Endodermal cell (in vitro differentiated cells): ENCODE measurements around the gene DLG2. TPM values are rescaled to one million over a fixed set of nuclear protein-coding genes. Genes with fewer than 3 reads are reported as not detected.
A peak's percentile ranks its signal among the peaks of the same experiment; 100 is the strongest.

Experiments used
- DNase-seq: peaks from one replicate; pipeline ENCODE4 v3.0.0-alpha.2; 2017
- H3K27ac ChIP-seq: 2 replicates; pipeline ENCODE4 v1.5.1; 2013; ENCODE audit warnings: mild to moderate bottlenecking, low read depth, low read length, moderate library complexity
- H3K27me3 ChIP-seq: 2 replicates; pipeline ENCODE4 v1.6.1; 2013; ENCODE audit warnings: mild to moderate bottlenecking, low read length, moderate library complexity; ENCODE audit not compliant: insufficient read depth, control insufficient read depth, poor library complexity, severe bottlenecking
- H3K36me3 ChIP-seq: 2 replicates; pipeline ENCODE4 v1.7.0; 2013; ENCODE audit warnings: mild to moderate bottlenecking, low read length, moderate library complexity; ENCODE audit not compliant: control insufficient read depth, insufficient read depth
- H3K4me1 ChIP-seq: one replicate; pipeline ENCODE4 v1.7.0; 2013; ENCODE audit warnings: low read length; ENCODE audit not compliant: control insufficient read depth, insufficient read depth
- H3K4me3 ChIP-seq: 2 replicates; pipeline ENCODE4 v1.5.1; 2013; ENCODE audit warnings: mild to moderate bottlenecking, low read length, moderate library complexity
- H3K9ac ChIP-seq: 2 replicates; pipeline ENCODE4 v1.6.1; 2013; ENCODE audit warnings: mild to moderate bottlenecking, low read length, moderate library complexity; ENCODE audit not compliant: poor library complexity, severe bottlenecking; ENCODE audit errors: extremely low read depth
- H3K9me3 ChIP-seq: 2 replicates; pipeline ENCODE4 v1.6.1; 2013; ENCODE audit warnings: mild to moderate bottlenecking, low read length, moderate library complexity; ENCODE audit not compliant: control insufficient read depth
- H3K27ac Mint-ChIP-seq: 2 replicates; pipeline ENCODE4 v1.8.0; 2020; ENCODE audit warnings: mixed read lengths
- H3K27me3 Mint-ChIP-seq: 2 replicates; pipeline ENCODE4 v1.8.0; 2021; ENCODE audit warnings: mild to moderate bottlenecking, mixed read lengths; ENCODE audit not compliant: insufficient read depth
- H3K36me3 Mint-ChIP-seq: 2 replicates; pipeline ENCODE4 v1.8.0; 2020; ENCODE audit warnings: low read depth, mixed read lengths
- H3K4me1 Mint-ChIP-seq: 2 replicates; pipeline ENCODE4 v1.8.0; 2020; ENCODE audit warnings: mixed read lengths
- H3K4me3 Mint-ChIP-seq: 2 replicates; pipeline ENCODE4 v1.8.0; 2020; ENCODE audit warnings: mild to moderate bottlenecking, moderate library complexity, mixed read lengths
- H3K9me3 Mint-ChIP-seq: 2 replicates; pipeline ENCODE4 v1.8.0; 2020; ENCODE audit warnings: mild to moderate bottlenecking, mixed read lengths
- CTCF ChIP-seq: fragments of 200-600 bp; sonication (generic); conservative IDR thresholded peaks from 2 replicates; pipeline ENCODE4 v1.5.0; 2021; ENCODE audit warnings: antibody characterized with exemption, mild to moderate bottlenecking
- WGBS, 2 experiments: methylation state at CpG; one replicate each; pipeline versions ENCODE4 v1.1.5 to v1.1.7; 2013; ENCODE audit warnings: missing lambda C conversion rate in 2 of 2, mixed read lengths in 1 of 2; ENCODE audit not compliant: insufficient coverage in 1 of 2, insufficient read length in 1 of 2; 5-methylcytosine and 5-hydroxymethylcytosine counted together
- total RNA-seq, 2 donors: library from RNA; stranded (reverse); fragmentation: NEBNext Ultra II Directional in 1 of 2; extraction: Animal tissue kit (Norgen Biotek cat#: 25700) in 1 of 2; gene quantifications; 2 replicates in 1 of 2; 3 replicates in 1 of 2; pipeline ENCODE4 v1.2.1, GENCODE V29; 2021

Gene DLG2
- total RNA-seq, 2 donors from 2014 or later: 9.6 to 10.6 TPM

GRCh38 chr11:83711106-83711527, 1916.0 kb downstream of the DLG2 start:
- no peaks in the 10 kb centered on the region for H3K36me3 Mint-ChIP-seq
- peaks cover under 1% of the 10 kb centered on the region for H3K36me3 ChIP-seq
- H3K9ac ChIP-seq: no peak overlapping the region
- peaks cover 21% of the 10 kb centered on the region for H3K4me1 ChIP-seq
- WGBS, 2 experiments: 89 to 91% methylated on average over 5 of the region's 5 CpGs
- TF ChIP-seq CTCF: peak; percentile 63
- H3K27ac ChIP-seq: no peak overlapping the region
- H3K4me3 ChIP-seq: no peak overlapping the region
- H3K27ac Mint-ChIP-seq: no peak overlapping the region
- H3K4me1 Mint-ChIP-seq: peaks cover 24% of the 10 kb centered on the region
- H3K27me3 Mint-ChIP-seq: no peaks in the 10 kb centered on the region
- H3K9me3 Mint-ChIP-seq: no peaks in the 10 kb centered on the region
- H3K4me3 Mint-ChIP-seq: no peak overlapping the region
- H3K9me3 ChIP-seq: no peaks in the 10 kb centered on the region
- no peaks in the 10 kb centered on the region for H3K27me3 ChIP-seq
- no peak for DNase-seq

- Mint-ChIP-seq H3K36me3 (no peaks in the 10 kb centered on the region), H3K9me3 (no peaks in the 10 kb centered on the region), H3K4me3 (no peak overlapping the region), H3K27ac (no peak overlapping the region), H3K4me1 (peaks cover 24% of the 10 kb centered on the region), H3K27me3 (no peaks in the 10 kb centered on the region)
- no peak for DNase-seq
- Histone ChIP-seq H3K27me3 (no peaks in the 10 kb centered on the region), H3K4me1 (peaks cover 21% of the 10 kb centered on the region), H3K9ac (no peak overlapping the region), H3K9me3 (no peaks in the 10 kb centered on the region), H3K4me3 (no peak overlapping the region), H3K27ac (no peak overlapping the region), H3K36me3 (no peaks in the 10 kb centered on the region)
- no peak for TF ChIP-seq CTCF
These were observed 1917.7 kb downstream of the DLG2 start for GRCh38 chr11:83709434-83709833.

GRCh38 chr11:83706566-83706965, 1920.6 kb downstream of the DLG2 start:
- H3K9me3 ChIP-seq: no peaks in the 10 kb centered on the region
- no peaks in the 10 kb centered on the region for H3K9me3 Mint-ChIP-seq
- no peak overlapping the region for H3K9ac ChIP-seq
- no peaks in the 10 kb centered on the region for H3K27me3 ChIP-seq
- no peak overlapping the region for H3K27ac ChIP-seq
- H3K36me3 ChIP-seq: no peaks in the 10 kb centered on the region
- WGBS, 2 experiments: 83 to 97% methylated on average over 5 to 6 of the region's 6 CpGs
- H3K4me1 ChIP-seq: peaks cover 15% of the 10 kb centered on the region
- TF ChIP-seq CTCF: no peak
- H3K27me3 Mint-ChIP-seq: no peaks in the 10 kb centered on the region
- H3K36me3 Mint-ChIP-seq: no peaks in the 10 kb centered on the region
- no peak overlapping the region for H3K4me3 Mint-ChIP-seq
- no peak overlapping the region for H3K27ac Mint-ChIP-seq
- H3K4me1 Mint-ChIP-seq: peaks cover 23% of the 10 kb centered on the region
- DNase-seq: no peak
- no peak overlapping the region for H3K4me3 ChIP-seq
